A549 (cell line): ENCODE measurements around the gene C1GALT1. TPM values are rescaled to one million over a fixed set of nuclear protein-coding genes. Genes with fewer than 3 reads are reported as not detected.

Source experiments
- ATAC-seq, 2 experiments: fragments of 200-7000 bp in 1 of 2; fragments of >200 bp in 1 of 2; cut with Nextera tagmentation in 1 of 2; cut with Tn5 transposase in 1 of 2; 3 replicates each; pipeline versions ENCODE4 v1.8.0 to v1.9.1; 2018 to 2020; ENCODE audit warnings: mild to moderate bottlenecking in 1 of 2, moderate library complexity in 1 of 2
- CTCF ChIA-PET: fragments of 300-600 bp; sonication (Branson Sonifier 250); formaldehyde crosslinking; extraction: SDS; loops from one replicate; lab custom pipeline; 2021; ENCODE audit warnings: antibody characterized with exemption, inconsistent platforms; lab: Yijun Ruan, JAX
- POLR2A ChIA-PET: fragments of 350-600 bp; formaldehyde crosslinking; extraction: SDS; loops from one replicate; lab custom pipeline; 2021; ENCODE audit warnings: antibody characterized with exemption, inconsistent platforms; lab: Yijun Ruan, JAX
- DNase-seq, 2 experiments: peaks; one replicate each; pipeline versions ENCODE4 v3.0.0 to v3.0.0-alpha.2; 2011 to 2016; ENCODE audit warnings: low read depth in 1 of 2, low spot score in 1 of 2
- FAIRE-seq: peaks from 2 replicates; lab custom pipeline; 2011; peaks lifted over from hg19 to GRCh38; lab: Jason Lieb, UNC
- H3K27ac ChIP-seq, 2 experiments: fragments of >200 bp; sonication (Bioruptor Twin); formaldehyde crosslinking; 3 replicates each; pipeline ENCODE4 v1.5.1; 2016 to 2017
- H3K4me1 ChIP-seq: fragments of >200 bp; sonication (Bioruptor Twin); formaldehyde crosslinking; 3 replicates; pipeline ENCODE4 v1.6.1; 2016
- H3K4me2 ChIP-seq: fragments of >200 bp; sonication (Bioruptor Twin); formaldehyde crosslinking; 3 replicates; pipeline ENCODE4 v1.6.1; 2016
- H3K4me3 ChIP-seq: fragments of >200 bp; sonication (Bioruptor Twin); formaldehyde crosslinking; 3 replicates; pipeline ENCODE4 v1.5.1; 2016
- H3K9me3 ChIP-seq: fragments of >200 bp; sonication (Bioruptor Twin); formaldehyde crosslinking; 3 replicates; pipeline ENCODE4 v1.6.1; 2016
- ATOH8 ChIP-seq: fragments of 250-450 bp; sonication (Bioruptor Pico); IDR thresholded peaks from 2 replicates; pipeline ENCODE4 v1.5.0; 2020; ENCODE audit warnings: low read depth, mild to moderate bottlenecking, moderate library complexity
- CBX2 ChIP-seq: fragments of 200-600 bp; sonication (generic); IDR thresholded peaks from 2 replicates; pipeline ENCODE4 v1.6.1; 2016; ENCODE audit warnings: low read depth, mild to moderate bottlenecking, borderline replicate concordance
- CEBPB ChIP-seq, 2 experiments: fragments of >200 bp in 1 of 2; sonication (Bioruptor Twin) in 1 of 2; formaldehyde crosslinking in 1 of 2; IDR thresholded peaks; 2 replicates each; pipeline ENCODE4 v1.6.1; 2012 to 2016
- CHD2 ChIP-seq: fragments of 150-350 bp; IDR thresholded peaks from 2 replicates; pipeline ENCODE4 v1.6.1; 2014; ENCODE audit warnings: low read length; ENCODE audit not compliant: partially characterized antibody
- CHD4 ChIP-seq: fragments of 200-600 bp; sonication (generic); IDR thresholded peaks from 2 replicates; pipeline ENCODE4 v1.6.1; 2016; ENCODE audit warnings: antibody characterized with exemption, mild to moderate bottlenecking, borderline replicate concordance
- EHF ChIP-seq: fragments of 250-450 bp; sonication (Bioruptor Pico); IDR thresholded peaks from 2 replicates; pipeline ENCODE4 v1.5.0; 2020; ENCODE audit warnings: mild to moderate bottlenecking
- ELK1 ChIP-seq: fragments of 150-350 bp; IDR thresholded peaks from 2 replicates; pipeline ENCODE4 v1.6.1; 2014; ENCODE audit warnings: low read depth, mild to moderate bottlenecking, low read length
- ESRRA ChIP-seq: fragments of 150-350 bp; IDR thresholded peaks from 2 replicates; pipeline ENCODE4 v1.6.1; 2014; ENCODE audit warnings: mild to moderate bottlenecking, low read length, borderline replicate concordance
- GATA3 ChIP-seq: IDR thresholded peaks from 2 replicates; pipeline ENCODE4 v1.6.1; 2012; ENCODE audit warnings: borderline replicate concordance
- HMGXB4 ChIP-seq: fragments of 250-450 bp; sonication (Bioruptor Pico); IDR thresholded peaks from 2 replicates; pipeline ENCODE4 v1.5.0; 2021; ENCODE audit warnings: mild to moderate bottlenecking, moderate library complexity, borderline replicate concordance
- HOXB5 ChIP-seq: fragments of 250-450 bp; sonication (Bioruptor Pico); IDR thresholded peaks from 2 replicates; pipeline ENCODE4 v1.5.0; 2020; ENCODE audit warnings: mild to moderate bottlenecking, moderate library complexity
- KDM1A ChIP-seq: fragments of 200-600 bp; sonication (generic); IDR thresholded peaks from 2 replicates; pipeline ENCODE4 v1.6.1; 2016; ENCODE audit warnings: low read depth, mild to moderate bottlenecking
- MYC ChIP-seq: IDR thresholded peaks from 2 replicates; pipeline ENCODE4 v1.6.1; 2012; ENCODE audit warnings: mild to moderate bottlenecking, inconsistent platforms, low read length, improper control_type of control experiment, borderline replicate concordance
- NFE2L2 ChIP-seq: fragments of 150-350 bp; conservative IDR thresholded peaks from 2 replicates; pipeline ENCODE4 v1.6.1; 2014; ENCODE audit warnings: low read length
- NPAS2 ChIP-seq: fragments of 250-450 bp; sonication (Bioruptor Pico); IDR thresholded peaks from 2 replicates; pipeline ENCODE4 v1.8.0; 2022; ENCODE audit warnings: mild to moderate bottlenecking, moderate library complexity, borderline replicate concordance
- NR3C1 ChIP-seq: fragments of >200 bp; sonication (Bioruptor Twin); formaldehyde crosslinking; IDR thresholded peaks from 3 replicates; pipeline ENCODE4 v1.6.1; 2017
- PHF8 ChIP-seq: fragments of 200-600 bp; sonication (generic); IDR thresholded peaks from 2 replicates; pipeline ENCODE4 v1.6.1; 2016; ENCODE audit warnings: low read depth, mild to moderate bottlenecking, antibody characterized with exemption, moderate library complexity, borderline replicate concordance
- POLR2A ChIP-seq: IDR thresholded peaks from 2 replicates; pipeline ENCODE4 v1.6.1; 2012; ENCODE audit warnings: mild to moderate bottlenecking, low read length
- RNF2 ChIP-seq: fragments of 200-600 bp; sonication (generic); IDR thresholded peaks from 2 replicates; pipeline ENCODE4 v1.6.1; 2016; ENCODE audit warnings: low read depth, mild to moderate bottlenecking, antibody characterized with exemption, moderate library complexity, borderline replicate concordance
- ZC3H11A ChIP-seq: fragments of 450-650 bp; IDR thresholded peaks from 2 replicates; pipeline ENCODE4 v1.6.1; 2014; ENCODE audit warnings: antibody characterized with exemption, mild to moderate bottlenecking
- WGBS: methylation state at CpG from one replicate; pipeline ENCODE4 v1.1.6; 2017; ENCODE audit errors: missing lambda C conversion rate; 5-methylcytosine and 5-hydroxymethylcytosine counted together
- polyA plus RNA-seq, 4 experiments: library from polyadenylated mRNA; depleted of rRNA in 3 of 4; stranded (reverse); fragments of >200 nt; fragmentation: RNase III in 1 of 4; extraction: RNeasy Plus Mini Kit Qiagen cat#74134 plus additional on column Dnase treatment in 1 of 4; gene quantifications; 2 replicates in 3 of 4; 3 replicates in 1 of 4; pipeline ENCODE4 v1.2.3, GENCODE V29; 2011 to 2017
- TF ChIP-seq, protein P1 (sequence below): fragments of 200-600 bp; sonication (generic); IDR thresholded peaks from 2 replicates; pipeline ENCODE4 v1.6.1; 2016; ENCODE audit warnings: antibody characterized with exemption, mild to moderate bottlenecking, moderate library complexity
- TF ChIP-seq, protein P2 (sequence below): IDR thresholded peaks from 2 replicates; pipeline ENCODE4 v1.6.1; 2012
- TF ChIP-seq, protein P3 (sequence below): IDR thresholded peaks from 2 replicates; pipeline ENCODE4 v1.6.1; 2012

The C1GALT1 gene
- polyA plus RNA-seq, 2 of the 4 experiments (the other 2 are of a cell fraction), result 24.1 to 50.1 TPM

GRCh38 chr7:7209412-7210050, 27.2 kb downstream of the C1GALT1 start:
- 90% methylated on average over 10 of the region's 10 CpGs for WGBS
- Histone ChIP-seq H3K9me3 (no peaks in the 10 kb centered on the region), H3K4me2 (no peak overlapping the region), H3K4me1 (no peaks in the 10 kb centered on the region; the same call in 2 of the 3 replicates), H3K4me3 (no peak overlapping the region), H3K27ac (no peak overlapping the region)
- no peak for TF ChIP-seq CHD4
- ChIA-PET POLR2A (no interaction called here), CTCF (interaction anchor here (0.6 kb wide), 1 partner anchor 17 kb away, joined by 3 read pairs; no protein-coding TSS in a partner anchor)
- DNase-seq, result no peak
- ATAC-seq, result no peak
- no peak for FAIRE-seq

DNA sequence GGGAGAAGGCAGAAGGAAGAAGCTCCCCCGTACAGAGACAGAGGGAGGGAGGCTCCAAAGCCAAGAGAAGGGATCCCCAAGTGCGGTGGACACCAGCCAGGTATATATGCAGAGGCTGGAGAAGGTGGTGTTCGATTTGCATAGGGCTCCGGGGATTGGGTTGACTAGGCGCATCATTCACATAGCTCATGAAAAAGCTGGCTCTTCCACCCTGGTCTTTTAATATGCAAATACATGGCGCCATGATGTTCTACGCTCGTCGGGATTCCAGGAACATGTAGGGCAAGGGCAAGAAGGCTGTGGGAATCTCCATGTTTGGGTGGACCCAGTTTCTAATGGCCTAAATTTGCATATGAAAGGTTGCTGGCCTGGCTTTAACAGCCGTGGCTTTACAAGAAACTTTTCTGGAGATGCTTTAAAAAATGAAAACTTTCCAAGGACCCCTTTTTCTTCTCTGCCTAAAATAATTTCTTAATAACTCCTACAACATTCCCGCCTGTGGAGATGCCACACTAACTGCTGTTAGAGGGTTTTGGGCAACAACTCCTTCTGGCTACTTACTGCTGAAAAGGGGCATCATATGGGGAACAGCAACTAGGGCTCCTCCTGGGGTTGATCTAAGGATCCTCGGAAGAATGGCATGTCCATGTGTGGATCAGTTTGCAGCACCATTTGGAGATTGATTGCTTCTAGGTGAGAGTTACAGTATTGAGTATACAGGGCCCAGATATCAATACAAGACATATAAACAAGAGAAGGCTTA, 28.3 kb downstream of the C1GALT1 start:
- Histone ChIP-seq H3K4me1 (no peaks in the 10 kb centered on the region; the same call in 2 of the 3 replicates), H3K4me3 (no peak overlapping the region), H3K27ac (no peak overlapping the region)
- no peak for FAIRE-seq
- 96% methylated on average over 12 of the region's 12 CpGs for WGBS
- DNase-seq, result no peak
- TF ChIP-seq NFE2L2 (no peak), PHF8 (no peak), HOXB5 (no peak), NR3C1 (no peak), RNF2 (no peak), EHF (CRISPR knock-in tag) (no peak), CEBPB (IDR thresholded peaks at IDR 0.05) (no peak), ATOH8 (CRISPR knock-in tag) (no peak), ESRRA (no peak)
- TF ChIP-seq, protein P1, sequence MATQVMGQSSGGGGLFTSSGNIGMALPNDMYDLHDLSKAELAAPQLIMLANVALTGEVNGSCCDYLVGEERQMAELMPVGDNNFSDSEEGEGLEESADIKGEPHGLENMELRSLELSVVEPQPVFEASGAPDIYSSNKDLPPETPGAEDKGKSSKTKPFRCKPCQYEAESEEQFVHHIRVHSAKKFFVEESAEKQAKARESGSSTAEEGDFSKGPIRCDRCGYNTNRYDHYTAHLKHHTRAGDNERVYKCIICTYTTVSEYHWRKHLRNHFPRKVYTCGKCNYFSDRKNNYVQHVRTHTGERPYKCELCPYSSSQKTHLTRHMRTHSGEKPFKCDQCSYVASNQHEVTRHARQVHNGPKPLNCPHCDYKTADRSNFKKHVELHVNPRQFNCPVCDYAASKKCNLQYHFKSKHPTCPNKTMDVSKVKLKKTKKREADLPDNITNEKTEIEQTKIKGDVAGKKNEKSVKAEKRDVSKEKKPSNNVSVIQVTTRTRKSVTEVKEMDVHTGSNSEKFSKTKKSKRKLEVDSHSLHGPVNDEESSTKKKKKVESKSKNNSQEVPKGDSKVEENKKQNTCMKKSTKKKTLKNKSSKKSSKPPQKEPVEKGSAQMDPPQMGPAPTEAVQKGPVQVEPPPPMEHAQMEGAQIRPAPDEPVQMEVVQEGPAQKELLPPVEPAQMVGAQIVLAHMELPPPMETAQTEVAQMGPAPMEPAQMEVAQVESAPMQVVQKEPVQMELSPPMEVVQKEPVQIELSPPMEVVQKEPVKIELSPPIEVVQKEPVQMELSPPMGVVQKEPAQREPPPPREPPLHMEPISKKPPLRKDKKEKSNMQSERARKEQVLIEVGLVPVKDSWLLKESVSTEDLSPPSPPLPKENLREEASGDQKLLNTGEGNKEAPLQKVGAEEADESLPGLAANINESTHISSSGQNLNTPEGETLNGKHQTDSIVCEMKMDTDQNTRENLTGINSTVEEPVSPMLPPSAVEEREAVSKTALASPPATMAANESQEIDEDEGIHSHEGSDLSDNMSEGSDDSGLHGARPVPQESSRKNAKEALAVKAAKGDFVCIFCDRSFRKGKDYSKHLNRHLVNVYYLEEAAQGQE, result no peak
- TF ChIP-seq, protein P2, sequence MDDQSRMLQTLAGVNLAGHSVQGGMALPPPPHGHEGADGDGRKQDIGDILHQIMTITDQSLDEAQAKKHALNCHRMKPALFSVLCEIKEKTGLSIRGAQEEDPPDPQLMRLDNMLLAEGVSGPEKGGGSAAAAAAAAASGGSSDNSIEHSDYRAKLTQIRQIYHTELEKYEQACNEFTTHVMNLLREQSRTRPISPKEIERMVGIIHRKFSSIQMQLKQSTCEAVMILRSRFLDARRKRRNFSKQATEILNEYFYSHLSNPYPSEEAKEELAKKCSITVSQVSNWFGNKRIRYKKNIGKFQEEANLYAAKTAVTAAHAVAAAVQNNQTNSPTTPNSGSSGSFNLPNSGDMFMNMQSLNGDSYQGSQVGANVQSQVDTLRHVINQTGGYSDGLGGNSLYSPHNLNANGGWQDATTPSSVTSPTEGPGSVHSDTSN, result no peak
- TF ChIP-seq, all 56 proteins: peak for 0
- ATAC-seq, result no peak
- ChIA-PET CTCF (interaction anchor here (0.6 kb wide), 1 partner anchor 16 kb away, joined by 3 read pairs; no protein-coding TSS in a partner anchor), POLR2A (interaction anchor here (0.6 kb wide), 1 partner anchor 47 kb away, joined by 3 read pairs; no protein-coding TSS in a partner anchor)
- Histone ChIP-seq H3K4me2 (no peak overlapping the region), H3K9me3 (no peaks in the 10 kb centered on the region)

DNA sequence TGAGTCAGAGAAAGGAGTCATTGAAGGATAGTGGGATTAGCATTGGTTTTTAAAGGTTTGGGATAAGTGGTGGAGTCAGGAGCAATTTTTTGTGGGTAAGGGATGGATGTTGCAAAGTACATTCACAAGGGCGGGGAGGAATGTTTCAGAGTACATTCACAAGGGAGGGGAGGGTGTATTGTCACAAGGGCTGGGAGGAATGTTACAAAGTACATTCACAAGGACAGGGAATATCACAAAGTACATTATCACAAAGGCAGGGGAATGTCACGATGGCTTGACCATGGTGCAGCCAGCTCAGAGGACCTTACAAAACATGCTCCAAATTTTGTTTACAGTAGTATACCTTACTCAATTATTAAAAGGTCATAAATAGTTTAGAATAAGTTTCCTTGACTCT, 30.3 kb downstream of the C1GALT1 start:
- H3K4me3 ChIP-seq, result no peak overlapping the region
- no peak for FAIRE-seq
- TF ChIP-seq ZC3H11A, result no peak
- no peak for TF ChIP-seq EHF (CRISPR knock-in tag)
- TF ChIP-seq KDM1A, result no peak
- TF ChIP-seq HMGXB4 (CRISPR knock-in tag), result no peak
- TF ChIP-seq, protein P3, sequence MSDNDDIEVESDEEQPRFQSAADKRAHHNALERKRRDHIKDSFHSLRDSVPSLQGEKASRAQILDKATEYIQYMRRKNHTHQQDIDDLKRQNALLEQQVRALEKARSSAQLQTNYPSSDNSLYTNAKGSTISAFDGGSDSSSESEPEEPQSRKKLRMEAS, result no peak
- TF ChIP-seq NFE2L2, result no peak
- no peak for TF ChIP-seq POLR2A
- TF ChIP-seq CHD2, result no peak
- no peak for TF ChIP-seq NPAS2 (CRISPR knock-in tag)
- TF ChIP-seq ELK1, result no peak
- TF ChIP-seq CHD4, result no peak
- no peak for TF ChIP-seq CBX2
- no peak for TF ChIP-seq MYC
- TF ChIP-seq GATA3, result no peak

More for the DNA sequence above, 30.3 kb downstream of the C1GALT1 start:
- ChIA-PET CTCF (no interaction called here), POLR2A (no interaction called here)
- DNase-seq, result peak in 1 of 2 experiments; percentile 7
- Histone ChIP-seq H3K9me3 (no peaks in the 10 kb centered on the region), H3K4me1 (no peaks in the 10 kb centered on the region; the same call in 2 of the 3 replicates), H3K4me2 (no peak overlapping the region), H3K27ac (no peak overlapping the region)
- 91% methylated on average over 2 of the region's 2 CpGs for WGBS
- ATAC-seq, result no peak
